GM21723 (cell line): ENCODE data around the gene ITM2B.
"Not testable (repeated sequence)": the region's sequence is repeated elsewhere in the genome, so short reads cannot be mapped to it uniquely, and the experiment has no call there.

Source experiments
- ATAC-seq: cut with Tn5 transposase; IDR thresholded peaks from one replicate; pipeline ENCODE4 v1.9.1; 2021; ENCODE audit warnings: mild to moderate bottlenecking, moderate library complexity; ENCODE audit not compliant: unreplicated experiment

The ITM2B gene

GRCh38 chr13:48233046-48233888, at the start of gene ITM2B:
Gene ITM2B (plus strand): TSS chr13:48233206. CDS start chr13:48233361, 155 bp downstream.
- peak; percentile 66 for ATAC-seq

- no peak for ATAC-seq
Measured at GRCh38 chr13:48184260-48184659, 48.7 kb upstream of the ITM2B start.

GRCh38 chr13:48185018-48185417, 48.0 kb upstream of the ITM2B start:
- no peak for ATAC-seq

GRCh38 chr13:48186722-48187121, 46.3 kb upstream of the ITM2B start:
- ATAC-seq, result no peak

GRCh38 chr13:48188131-48188530, 44.9 kb upstream of the ITM2B start:
- ATAC-seq, result no peak

GRCh38 chr13:48188601-48189000, 44.4 kb upstream of the ITM2B start:
- no peak for ATAC-seq

GRCh38 chr13:48189171-48189570, 43.8 kb upstream of the ITM2B start:
- no peak for ATAC-seq

GRCh38 chr13:48192411-48192935, 40.5 kb upstream of the ITM2B start:
- no peak for ATAC-seq

GRCh38 chr13:48194379-48194754, 38.6 kb upstream of the ITM2B start:
- ATAC-seq, result peak; percentile 60

- ATAC-seq, result no peak
Measured at GRCh38 chr13:48199404-48199946, 33.5 kb upstream of the ITM2B start.

GRCh38 chr13:48201044-48201443, 32.0 kb upstream of the ITM2B start:
- no peak for ATAC-seq

GRCh38 chr13:48207207-48207606, 25.8 kb upstream of the ITM2B start:
- ATAC-seq, result not testable (repeated sequence)

- ATAC-seq, result no peak
Measured at GRCh38 chr13:48210178-48210577, 22.8 kb upstream of the ITM2B start.

- ATAC-seq, result no peak
Measured at GRCh38 chr13:48214519-48215121, 18.4 kb upstream of the ITM2B start.

GRCh38 chr13:48215511-48216203, 17.3 kb upstream of the ITM2B start:
- not testable (repeated sequence) for ATAC-seq

GRCh38 chr13:48216204-48216711, 16.7 kb upstream of the ITM2B start:
- ATAC-seq, result no peak

GRCh38 chr13:48220592-48220980, 12.4 kb upstream of the ITM2B start:
- no peak for ATAC-seq

- ATAC-seq, result no peak
Measured at GRCh38 chr13:48220981-48221685, 11.9 kb upstream of the ITM2B start.

GRCh38 chr13:48221686-48222187, 11.3 kb upstream of the ITM2B start:
- no peak for ATAC-seq
